HCT116 (cell line): ENCODE measurements around the gene THSD4.

Experiments
- ELF1 ChIP-seq: IDR thresholded peaks from 2 replicates; pipeline ENCODE4 v1.6.1; 2012; ENCODE audit warnings: low read depth, borderline replicate concordance
- EZH2 ChIP-seq: fragments of 200-600 bp; sonication (generic); IDR thresholded peaks from 2 replicates; pipeline ENCODE4 v1.6.1; 2017; ENCODE audit warnings: antibody characterized with exemption, mixed run types
- EZH2phosphoT487 ChIP-seq: fragments of 200-600 bp; IDR thresholded peaks from 2 replicates; pipeline ENCODE4 v1.6.1; 2018; ENCODE audit warnings: antibody characterized with exemption, borderline replicate concordance
- FOSL1 ChIP-seq: IDR thresholded peaks from 2 replicates; pipeline ENCODE4 v1.6.1; 2012; ENCODE audit warnings: low read depth
- POLR2A ChIP-seq: IDR thresholded peaks from 2 replicates; pipeline ENCODE4 v1.7.0; 2011; ENCODE audit warnings: borderline replicate concordance; ENCODE audit not compliant: insufficient read depth, insufficient read length; ENCODE audit errors: extremely low read depth
- SP1 ChIP-seq: IDR thresholded peaks from 2 replicates; pipeline ENCODE4 v1.6.1; 2012; ENCODE audit warnings: low read depth
- ZNF274 ChIP-seq: fragments of 200-500 bp; sonication (Bioruptor generic); IDR thresholded peaks from 2 replicates; pipeline ENCODE4 v1.6.1; 2014; ENCODE audit warnings: mild to moderate bottlenecking, low read depth, low read length, inconsistent platforms
- TF ChIP-seq, protein P1 (sequence below): IDR thresholded peaks from 2 replicates; pipeline ENCODE4 v1.6.1; 2012
- TF ChIP-seq, protein P2 (sequence below), 3 experiments: fragments of 200-600 bp in 1 of 3; sonication (generic) in 1 of 3; IDR thresholded peaks in 2 of 3; conservative IDR thresholded peaks in 1 of 3; 2 replicates each; pipeline ENCODE4 v1.5.1; 2012 to 2017; ENCODE audit warnings: low read depth in 2 of 3, low read length in 2 of 3, antibody characterized with exemption in 1 of 3, borderline replicate concordance in 1 of 3, control low read depth in 1 of 3, mild to moderate bottlenecking in 1 of 3, mixed read lengths in 1 of 3, mixed run types in 1 of 3, moderate library complexity in 1 of 3; ENCODE audit not compliant: insufficient read depth in 1 of 3
- TF ChIP-seq, protein P3 (sequence below): IDR thresholded peaks from 2 replicates; pipeline ENCODE4 v1.6.1; 2012

DNA sequence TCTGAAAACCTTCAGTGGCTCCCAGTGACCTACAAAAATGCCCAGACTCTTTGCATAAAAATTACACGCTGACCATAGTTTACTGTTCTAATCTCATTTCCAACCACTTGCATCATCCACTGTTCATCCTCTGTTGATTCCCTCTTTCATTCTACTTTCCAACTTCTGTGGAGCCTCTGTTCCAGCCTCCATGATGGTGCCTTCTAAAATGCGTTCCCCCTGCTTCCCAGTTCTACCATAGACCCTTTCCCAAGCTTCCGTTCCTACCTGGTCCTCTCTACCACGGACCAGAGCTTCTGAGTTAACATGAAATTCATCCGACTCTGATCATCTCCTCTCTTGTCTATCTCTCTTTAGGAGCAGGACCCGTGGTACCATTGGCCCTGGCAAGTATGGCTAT, 127.0 kb downstream of the THSD4 start:
- TF ChIP-seq, protein P1, sequence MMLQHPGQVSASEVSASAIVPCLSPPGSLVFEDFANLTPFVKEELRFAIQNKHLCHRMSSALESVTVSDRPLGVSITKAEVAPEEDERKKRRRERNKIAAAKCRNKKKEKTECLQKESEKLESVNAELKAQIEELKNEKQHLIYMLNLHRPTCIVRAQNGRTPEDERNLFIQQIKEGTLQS = no peak
- TF ChIP-seq EZH2 = no peak
- TF ChIP-seq, protein P2, sequence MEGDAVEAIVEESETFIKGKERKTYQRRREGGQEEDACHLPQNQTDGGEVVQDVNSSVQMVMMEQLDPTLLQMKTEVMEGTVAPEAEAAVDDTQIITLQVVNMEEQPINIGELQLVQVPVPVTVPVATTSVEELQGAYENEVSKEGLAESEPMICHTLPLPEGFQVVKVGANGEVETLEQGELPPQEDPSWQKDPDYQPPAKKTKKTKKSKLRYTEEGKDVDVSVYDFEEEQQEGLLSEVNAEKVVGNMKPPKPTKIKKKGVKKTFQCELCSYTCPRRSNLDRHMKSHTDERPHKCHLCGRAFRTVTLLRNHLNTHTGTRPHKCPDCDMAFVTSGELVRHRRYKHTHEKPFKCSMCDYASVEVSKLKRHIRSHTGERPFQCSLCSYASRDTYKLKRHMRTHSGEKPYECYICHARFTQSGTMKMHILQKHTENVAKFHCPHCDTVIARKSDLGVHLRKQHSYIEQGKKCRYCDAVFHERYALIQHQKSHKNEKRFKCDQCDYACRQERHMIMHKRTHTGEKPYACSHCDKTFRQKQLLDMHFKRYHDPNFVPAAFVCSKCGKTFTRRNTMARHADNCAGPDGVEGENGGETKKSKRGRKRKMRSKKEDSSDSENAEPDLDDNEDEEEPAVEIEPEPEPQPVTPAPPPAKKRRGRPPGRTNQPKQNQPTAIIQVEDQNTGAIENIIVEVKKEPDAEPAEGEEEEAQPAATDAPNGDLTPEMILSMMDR (IDR thresholded peaks at IDR 0.05 in 2 of 3, conservative IDR thresholded peaks at IDR 0.05 in 1 of 3; ENCODE audit: borderline replicate concordance in 1 of 3, insufficient read depth in 1 of 3, low read depth in 2 of 3, low read length in 2 of 3) = no peak
- no peak for TF ChIP-seq POLR2A
- TF ChIP-seq SP1 = no peak
- no peak for TF ChIP-seq EZH2phosphoT487
- TF ChIP-seq, protein P3, sequence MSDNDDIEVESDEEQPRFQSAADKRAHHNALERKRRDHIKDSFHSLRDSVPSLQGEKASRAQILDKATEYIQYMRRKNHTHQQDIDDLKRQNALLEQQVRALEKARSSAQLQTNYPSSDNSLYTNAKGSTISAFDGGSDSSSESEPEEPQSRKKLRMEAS = no peak
- no peak for TF ChIP-seq ELF1
- no peak for TF ChIP-seq FOSL1
- TF ChIP-seq ZNF274 = no peak
